Esophagus muscularis mucosa (tissue), 4 donors: ENCODE results near the gene LEMD3.
A peak's percentile ranks its signal among the peaks of the same experiment; 100 is the strongest.

ENCODE experiments used
- EP300 ChIP-seq: sonication (generic); formaldehyde crosslinking; IDR thresholded peaks from one replicate; pipeline ENCODE4 v1.6.1; 2017; ENCODE audit warnings: antibody characterized with exemption
- POLR2A ChIP-seq: fragments of 450-650 bp; IDR thresholded peaks from one replicate; pipeline ENCODE4 v1.6.1; 2017; ENCODE audit warnings: antibody characterized with exemption, moderate library complexity, mild to moderate bottlenecking, low read depth
- POLR2AphosphoS5 ChIP-seq, 2 donors: sonication (generic); formaldehyde crosslinking; IDR thresholded peaks; one replicate each; pipeline ENCODE4 v1.6.1; 2017; ENCODE audit warnings: antibody characterized with exemption in 2 of 2
- TF ChIP-seq, protein P1 (sequence below), 3 experiments: fragments of 200-600 bp in 2 of 3; fragments of 450-650 bp in 1 of 3; sonication (generic) in 2 of 3; IDR thresholded peaks; one replicate each; pipeline ENCODE4 v1.5.1; 2017 to 2019; ENCODE audit warnings: antibody characterized with exemption in 3 of 3, mild to moderate bottlenecking in 2 of 3, moderate library complexity in 1 of 3

DNA sequence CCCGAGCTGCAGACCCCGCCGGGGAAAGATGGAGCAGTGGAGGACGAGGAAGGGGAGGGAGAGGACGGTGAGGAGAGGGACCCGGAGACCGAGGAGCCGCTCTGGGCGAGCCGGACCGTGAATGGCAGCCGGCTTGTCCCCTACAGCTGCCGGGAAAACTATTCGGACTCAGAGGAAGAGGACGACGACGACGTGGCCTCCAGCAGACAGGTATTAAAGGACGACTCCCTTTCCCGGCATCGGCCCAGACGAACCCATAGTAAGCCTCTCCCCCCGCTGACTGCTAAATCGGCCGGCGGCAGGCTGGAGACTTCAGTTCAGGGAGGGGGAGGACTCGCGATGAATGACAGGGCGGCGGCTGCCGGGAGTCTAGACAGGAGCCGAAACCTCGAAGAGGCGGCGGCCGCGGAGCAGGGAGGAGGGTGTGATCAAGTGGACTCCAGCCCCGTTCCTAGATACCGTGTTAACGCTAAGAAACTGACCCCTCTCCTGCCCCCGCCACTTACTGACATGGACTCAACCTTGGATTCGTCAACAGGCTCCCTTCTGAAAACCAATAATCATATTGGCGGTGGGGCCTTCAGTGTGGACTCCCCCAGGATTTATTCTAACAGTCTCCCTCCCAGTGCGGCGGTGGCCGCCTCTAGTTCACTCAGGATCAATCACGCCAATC lies 962 bp downstream of the LEMD3 start:
- TF ChIP-seq, protein P1, sequence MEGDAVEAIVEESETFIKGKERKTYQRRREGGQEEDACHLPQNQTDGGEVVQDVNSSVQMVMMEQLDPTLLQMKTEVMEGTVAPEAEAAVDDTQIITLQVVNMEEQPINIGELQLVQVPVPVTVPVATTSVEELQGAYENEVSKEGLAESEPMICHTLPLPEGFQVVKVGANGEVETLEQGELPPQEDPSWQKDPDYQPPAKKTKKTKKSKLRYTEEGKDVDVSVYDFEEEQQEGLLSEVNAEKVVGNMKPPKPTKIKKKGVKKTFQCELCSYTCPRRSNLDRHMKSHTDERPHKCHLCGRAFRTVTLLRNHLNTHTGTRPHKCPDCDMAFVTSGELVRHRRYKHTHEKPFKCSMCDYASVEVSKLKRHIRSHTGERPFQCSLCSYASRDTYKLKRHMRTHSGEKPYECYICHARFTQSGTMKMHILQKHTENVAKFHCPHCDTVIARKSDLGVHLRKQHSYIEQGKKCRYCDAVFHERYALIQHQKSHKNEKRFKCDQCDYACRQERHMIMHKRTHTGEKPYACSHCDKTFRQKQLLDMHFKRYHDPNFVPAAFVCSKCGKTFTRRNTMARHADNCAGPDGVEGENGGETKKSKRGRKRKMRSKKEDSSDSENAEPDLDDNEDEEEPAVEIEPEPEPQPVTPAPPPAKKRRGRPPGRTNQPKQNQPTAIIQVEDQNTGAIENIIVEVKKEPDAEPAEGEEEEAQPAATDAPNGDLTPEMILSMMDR (IDR thresholded peaks at IDR 0.05), result no peak
- TF ChIP-seq POLR2A (no peak), POLR2AphosphoS5 (IDR thresholded peaks at IDR 0.05) (peak in 1 of 2 donors; percentile 46), EP300 (no peak)
